Liver (tissue), 9 donors: Measurements from ENCODE around the gene TTC12. TPM values are rescaled to one million over a fixed set of nuclear protein-coding genes. Genes with fewer than 3 reads are reported as not detected.

Source experiments
- DNase-seq: peaks from one replicate; pipeline ENCODE4 v3.0.0-alpha.2; 2017; ENCODE audit warnings: low spot score
- H3K27ac ChIP-seq, 2 donors: one replicate each; pipeline ENCODE4 v1.7.0; 2013; ENCODE audit warnings: inconsistent platforms in 2 of 2, low read length in 2 of 2, control low read depth in 1 of 2, low read depth in 1 of 2, mild to moderate bottlenecking in 1 of 2
- H3K27me3 ChIP-seq, 4 donors: one replicate each; pipeline versions ENCODE4 v1.6.1 to v1.7.0; 2013; ENCODE audit warnings: low read length in 3 of 4, inconsistent platforms in 1 of 4, mild to moderate bottlenecking in 1 of 4, moderate library complexity in 1 of 4; ENCODE audit not compliant: control insufficient read depth in 4 of 4, insufficient read depth in 4 of 4
- H3K36me3 ChIP-seq, 4 donors: one replicate each; pipeline versions ENCODE4 v1.6.1 to v1.7.0; 2013; ENCODE audit warnings: low read length in 3 of 4, mild to moderate bottlenecking in 3 of 4, low read depth in 1 of 4, moderate library complexity in 1 of 4; ENCODE audit not compliant: control insufficient read depth in 4 of 4, insufficient read depth in 3 of 4
- H3K4me1 ChIP-seq, 4 donors: one replicate each; pipeline versions ENCODE4 v1.6.1 to v1.7.0; 2013; ENCODE audit warnings: low read length in 3 of 4, mild to moderate bottlenecking in 3 of 4, moderate library complexity in 1 of 4; ENCODE audit not compliant: control insufficient read depth in 4 of 4, insufficient read depth in 4 of 4
- H3K4me3 ChIP-seq, 3 donors: one replicate each; pipeline versions ENCODE4 v1.6.1 to v1.7.0; 2013; ENCODE audit warnings: low read length in 3 of 3, control low read depth in 1 of 3, low read depth in 1 of 3, mild to moderate bottlenecking in 1 of 3
- H3K9ac ChIP-seq, 2 donors: one replicate each; pipeline ENCODE4 v1.7.0; 2013; ENCODE audit warnings: low read length in 2 of 2, mild to moderate bottlenecking in 2 of 2, moderate library complexity in 2 of 2, control low read depth in 1 of 2, low read depth in 1 of 2
- H3K9me3 ChIP-seq, 4 donors: one replicate each; pipeline versions ENCODE4 v1.6.1 to v1.7.0; 2013; ENCODE audit warnings: low read length in 3 of 4; ENCODE audit not compliant: control insufficient read depth in 4 of 4
- EGR1 ChIP-seq, 2 donors: IDR thresholded peaks; 2 replicates each; pipeline ENCODE4 v1.6.1; 2016 to 2018; ENCODE audit warnings: antibody characterized with exemption in 2 of 2, low read depth in 2 of 2
- FOXA1 ChIP-seq: IDR thresholded peaks from 2 replicates; pipeline ENCODE4 v1.6.1; 2016; ENCODE audit warnings: antibody characterized with exemption
- FOXA2 ChIP-seq: IDR thresholded peaks from 2 replicates; pipeline ENCODE4 v1.6.1; 2016; ENCODE audit warnings: antibody characterized with exemption
- GABPA ChIP-seq, 2 donors: IDR thresholded peaks in 1 of 2; conservative IDR thresholded peaks in 1 of 2; 2 replicates each; pipeline ENCODE4 v1.6.1; 2016; ENCODE audit warnings: antibody characterized with exemption in 2 of 2, mild to moderate bottlenecking in 1 of 2, moderate library complexity in 1 of 2
- HNF4A ChIP-seq, 2 donors: conservative IDR thresholded peaks; 2 replicates each; pipeline ENCODE4 v1.6.1; 2016; ENCODE audit warnings: antibody characterized with exemption in 2 of 2, mild to moderate bottlenecking in 2 of 2
- HNF4G ChIP-seq: IDR thresholded peaks from 2 replicates; pipeline ENCODE4 v1.6.1; 2016; ENCODE audit warnings: antibody characterized with exemption
- JUND ChIP-seq, 2 donors: IDR thresholded peaks; 2 replicates each; pipeline ENCODE4 v1.6.1; 2016; ENCODE audit warnings: antibody characterized with exemption in 2 of 2
- MAX ChIP-seq: IDR thresholded peaks from 2 replicates; pipeline ENCODE4 v1.6.1; 2016; ENCODE audit warnings: antibody characterized with exemption
- NR2F2 ChIP-seq: IDR thresholded peaks from 2 replicates; pipeline ENCODE4 v1.6.1; 2016; ENCODE audit warnings: antibody characterized with exemption
- RAD21 ChIP-seq, 2 donors: IDR thresholded peaks; 2 replicates each; pipeline ENCODE4 v1.6.1; 2016; ENCODE audit warnings: antibody characterized with exemption in 2 of 2, mild to moderate bottlenecking in 2 of 2
- RXRA ChIP-seq, 2 donors: IDR thresholded peaks; 2 replicates each; pipeline ENCODE4 v1.6.1; 2017 to 2018; ENCODE audit warnings: antibody characterized with exemption in 2 of 2, mild to moderate bottlenecking in 1 of 2
- SP1 ChIP-seq: IDR thresholded peaks from 2 replicates; pipeline ENCODE4 v1.6.1; 2018; ENCODE audit warnings: antibody characterized with exemption, mild to moderate bottlenecking
- TAF1 ChIP-seq: conservative IDR thresholded peaks from 2 replicates; pipeline ENCODE4 v1.6.1; 2016; ENCODE audit warnings: antibody characterized with exemption, mild to moderate bottlenecking
- YY1 ChIP-seq: IDR thresholded peaks from 2 replicates; pipeline ENCODE4 v1.6.1; 2016; ENCODE audit warnings: antibody characterized with exemption, mild to moderate bottlenecking
- WGBS: extraction: QIAGEN DNeasy Blood & Tissue Kit; methylation state at CpG from one replicate; pipeline ENCODE4 v1.1.7; 2013; 5-methylcytosine and 5-hydroxymethylcytosine counted together
- polyA plus RNA-seq, 2 donors: library from polyadenylated mRNA; stranded (reverse) in 1 of 2; unstranded in 1 of 2; fragments of 200-250 nt in 1 of 2; fragments of >200 nt in 1 of 2; fragmentation: Nextera tagmentation in 1 of 2; extraction: Ambion mirVana in 1 of 2; gene quantifications; one replicate each; pipeline versions ENCODE4 v1.2.1 to v1.2.3, GENCODE V29; 2013 to 2015
- total RNA-seq, 2 donors: library from RNA; depleted of rRNA; stranded (reverse); fragments of >200 nt; gene quantifications; one replicate each; pipeline ENCODE4 v1.2.3, GENCODE V29; 2014
- TF ChIP-seq, protein P1 (sequence below): IDR thresholded peaks from 2 replicates; pipeline ENCODE4 v1.6.1; 2016; ENCODE audit warnings: antibody characterized with exemption, mild to moderate bottlenecking
- TF ChIP-seq, protein P2 (sequence below): IDR thresholded peaks from 2 replicates; pipeline ENCODE4 v1.6.1; 2016; ENCODE audit warnings: antibody characterized with exemption
- TF ChIP-seq, protein P3 (sequence below): fragments of 150-350 bp; IDR thresholded peaks from 2 replicates; pipeline ENCODE4 v1.5.1; 2017; ENCODE audit warnings: improper control_type of control experiment, low read depth, low read length; ENCODE audit not compliant: missing input control
- donor health status: healthy.
- donor health status: healthy.
- donor health status: healthy.
- donor health status: healthy.
- donor health status: healthy.

Gene TTC12
- total and polyA plus RNA-seq, 4 donors: 2.8 to 9.0 (median 4.3) TPM

DNA sequence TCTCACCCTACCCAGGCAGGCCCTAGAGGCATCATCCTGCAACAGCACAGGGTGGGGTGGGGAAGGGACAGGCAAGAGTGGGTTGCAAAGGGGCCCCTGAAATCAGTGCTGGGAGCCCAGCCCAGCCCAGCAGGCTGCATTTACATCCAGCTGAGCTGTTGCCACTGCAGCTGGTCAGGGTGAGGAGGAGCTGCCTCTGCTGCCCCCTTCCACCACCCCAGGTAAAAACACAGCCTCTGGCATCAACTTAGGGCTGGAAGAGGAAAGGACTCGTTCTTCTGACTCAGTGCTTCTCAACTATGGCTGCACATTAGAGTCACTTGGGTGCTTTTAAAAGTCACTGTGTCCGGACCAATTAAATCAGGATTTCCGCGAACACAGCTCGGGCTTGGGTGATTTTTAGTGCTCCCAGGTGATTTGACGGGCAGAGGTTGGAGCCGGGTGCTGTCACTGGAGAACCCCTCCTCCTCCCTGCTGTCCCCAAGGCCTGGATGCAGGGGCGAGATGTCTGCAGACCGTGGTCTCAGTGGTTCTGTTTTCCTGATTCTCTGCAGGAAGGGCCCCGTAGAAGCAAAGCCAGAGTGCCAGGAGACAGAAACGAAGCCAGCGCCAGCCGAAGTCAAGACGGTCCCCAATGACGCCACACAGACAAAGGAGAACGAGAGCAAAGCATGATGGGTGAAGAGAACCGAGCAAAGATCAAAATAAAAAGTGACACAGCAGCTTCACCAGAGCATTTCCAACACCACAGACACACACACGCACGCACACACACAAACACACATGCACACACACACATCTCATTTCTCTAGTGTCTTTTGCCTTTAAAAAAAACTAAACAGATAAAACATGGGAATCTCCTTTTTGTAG is 39.4 kb upstream of the TTC12 start:
- Histone ChIP-seq H3K27ac (peak overlapping the region in 1 of 2 donors; percentile 32), H3K36me3 (no peaks in the 10 kb centered on the region), H3K27me3 (no peaks in the 10 kb centered on the region), H3K4me3 (peak overlapping the region in 1 of 3 donors; percentile 18), H3K9ac (peak overlapping the region in 1 of 2 donors; percentile 68), H3K9me3 (no peaks in the 10 kb centered on the region), H3K4me1 (no peaks in the 10 kb centered on the region)
- WGBS: 77% methylated on average over 19 of the region's 19 CpGs
- no peak for DNase-seq
- TF ChIP-seq YY1: peak; percentile 33
- no peak for TF ChIP-seq HNF4G
- TF ChIP-seq HNF4A (conservative IDR thresholded peaks at IDR 0.05): peak in 1 of 2 donors; percentile 37
- peak in 1 of 2 donors; percentile 12 for TF ChIP-seq RXRA (IDR thresholded peaks at IDR 0.05)
- TF ChIP-seq, protein P1, sequence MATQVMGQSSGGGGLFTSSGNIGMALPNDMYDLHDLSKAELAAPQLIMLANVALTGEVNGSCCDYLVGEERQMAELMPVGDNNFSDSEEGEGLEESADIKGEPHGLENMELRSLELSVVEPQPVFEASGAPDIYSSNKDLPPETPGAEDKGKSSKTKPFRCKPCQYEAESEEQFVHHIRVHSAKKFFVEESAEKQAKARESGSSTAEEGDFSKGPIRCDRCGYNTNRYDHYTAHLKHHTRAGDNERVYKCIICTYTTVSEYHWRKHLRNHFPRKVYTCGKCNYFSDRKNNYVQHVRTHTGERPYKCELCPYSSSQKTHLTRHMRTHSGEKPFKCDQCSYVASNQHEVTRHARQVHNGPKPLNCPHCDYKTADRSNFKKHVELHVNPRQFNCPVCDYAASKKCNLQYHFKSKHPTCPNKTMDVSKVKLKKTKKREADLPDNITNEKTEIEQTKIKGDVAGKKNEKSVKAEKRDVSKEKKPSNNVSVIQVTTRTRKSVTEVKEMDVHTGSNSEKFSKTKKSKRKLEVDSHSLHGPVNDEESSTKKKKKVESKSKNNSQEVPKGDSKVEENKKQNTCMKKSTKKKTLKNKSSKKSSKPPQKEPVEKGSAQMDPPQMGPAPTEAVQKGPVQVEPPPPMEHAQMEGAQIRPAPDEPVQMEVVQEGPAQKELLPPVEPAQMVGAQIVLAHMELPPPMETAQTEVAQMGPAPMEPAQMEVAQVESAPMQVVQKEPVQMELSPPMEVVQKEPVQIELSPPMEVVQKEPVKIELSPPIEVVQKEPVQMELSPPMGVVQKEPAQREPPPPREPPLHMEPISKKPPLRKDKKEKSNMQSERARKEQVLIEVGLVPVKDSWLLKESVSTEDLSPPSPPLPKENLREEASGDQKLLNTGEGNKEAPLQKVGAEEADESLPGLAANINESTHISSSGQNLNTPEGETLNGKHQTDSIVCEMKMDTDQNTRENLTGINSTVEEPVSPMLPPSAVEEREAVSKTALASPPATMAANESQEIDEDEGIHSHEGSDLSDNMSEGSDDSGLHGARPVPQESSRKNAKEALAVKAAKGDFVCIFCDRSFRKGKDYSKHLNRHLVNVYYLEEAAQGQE: peak; percentile 20
- TF ChIP-seq NR2F2: no peak

- TF ChIP-seq HNF4A (conservative IDR thresholded peaks at IDR 0.05) (peak in 1 of 2 donors; percentile 11), EGR1 (IDR thresholded peaks at IDR 0.05; ENCODE audit: low read depth in 2 of 2) (no peak)
- peak overlapping the region in 1 of 2 donors; percentile 68 for H3K9ac ChIP-seq
- no peaks in the 10 kb centered on the region for H3K36me3 ChIP-seq
- H3K27ac ChIP-seq: peak overlapping the region in 1 of 2 donors; percentile 32
- no peak for DNase-seq
- 56% methylated on average over 7 of the region's 7 CpGs for WGBS
- no peaks in the 10 kb centered on the region for H3K4me1 ChIP-seq
- H3K4me3 ChIP-seq: peak overlapping the region in 1 of 3 donors; percentile 3
- H3K9me3 ChIP-seq: no peaks in the 10 kb centered on the region
- no peaks in the 10 kb centered on the region for H3K27me3 ChIP-seq
These were observed 38.8 kb upstream of the TTC12 start for GRCh38 chr11:113275602-113276001.

DNA sequence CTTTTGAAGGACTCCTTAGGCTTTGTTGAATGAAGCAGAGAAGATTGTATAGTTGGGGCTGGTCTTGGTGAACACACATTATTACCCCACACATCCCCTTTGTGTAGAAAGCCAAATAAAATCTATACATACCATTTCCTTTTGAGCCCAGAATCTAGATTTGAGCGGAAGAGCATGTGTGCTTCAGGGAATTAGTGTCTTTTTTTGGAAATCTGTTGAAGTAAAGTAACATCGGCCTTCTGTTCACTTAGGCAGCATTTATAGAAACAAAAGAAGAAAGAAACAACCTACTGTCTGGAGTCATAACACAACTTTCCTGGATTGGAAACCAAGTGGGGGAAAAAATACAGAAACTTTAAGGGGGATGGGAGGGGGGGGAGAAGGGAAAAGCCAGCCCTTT is 37.9 kb upstream of the TTC12 start:
- Histone ChIP-seq H3K9ac (peak overlapping the region in 1 of 2 donors; percentile 36), H3K27me3 (no peaks in the 10 kb centered on the region), H3K27ac (no peak overlapping the region), H3K36me3 (no peaks in the 10 kb centered on the region), H3K4me3 (no peak overlapping the region), H3K4me1 (no peaks in the 10 kb centered on the region), H3K9me3 (no peaks in the 10 kb centered on the region)
- no peak for DNase-seq
- WGBS: 94% methylated on average over 2 of the region's 2 CpGs
- TF ChIP-seq YY1: no peak
- TF ChIP-seq GABPA (IDR thresholded peaks at IDR 0.05 in 1 of 2, conservative IDR thresholded peaks at IDR 0.05 in 1 of 2): no peak
- TF ChIP-seq HNF4G: no peak
- no peak for TF ChIP-seq FOXA1
- no peak for TF ChIP-seq NR2F2
- no peak for TF ChIP-seq FOXA2
- TF ChIP-seq, protein P1: no peak
- TF ChIP-seq SP1: no peak
- TF ChIP-seq JUND (IDR thresholded peaks at IDR 0.05): no peak
- no peak for TF ChIP-seq RAD21 (IDR thresholded peaks at IDR 0.05)
- TF ChIP-seq, protein P2, sequence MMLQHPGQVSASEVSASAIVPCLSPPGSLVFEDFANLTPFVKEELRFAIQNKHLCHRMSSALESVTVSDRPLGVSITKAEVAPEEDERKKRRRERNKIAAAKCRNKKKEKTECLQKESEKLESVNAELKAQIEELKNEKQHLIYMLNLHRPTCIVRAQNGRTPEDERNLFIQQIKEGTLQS: no peak
- TF ChIP-seq, protein P3, sequence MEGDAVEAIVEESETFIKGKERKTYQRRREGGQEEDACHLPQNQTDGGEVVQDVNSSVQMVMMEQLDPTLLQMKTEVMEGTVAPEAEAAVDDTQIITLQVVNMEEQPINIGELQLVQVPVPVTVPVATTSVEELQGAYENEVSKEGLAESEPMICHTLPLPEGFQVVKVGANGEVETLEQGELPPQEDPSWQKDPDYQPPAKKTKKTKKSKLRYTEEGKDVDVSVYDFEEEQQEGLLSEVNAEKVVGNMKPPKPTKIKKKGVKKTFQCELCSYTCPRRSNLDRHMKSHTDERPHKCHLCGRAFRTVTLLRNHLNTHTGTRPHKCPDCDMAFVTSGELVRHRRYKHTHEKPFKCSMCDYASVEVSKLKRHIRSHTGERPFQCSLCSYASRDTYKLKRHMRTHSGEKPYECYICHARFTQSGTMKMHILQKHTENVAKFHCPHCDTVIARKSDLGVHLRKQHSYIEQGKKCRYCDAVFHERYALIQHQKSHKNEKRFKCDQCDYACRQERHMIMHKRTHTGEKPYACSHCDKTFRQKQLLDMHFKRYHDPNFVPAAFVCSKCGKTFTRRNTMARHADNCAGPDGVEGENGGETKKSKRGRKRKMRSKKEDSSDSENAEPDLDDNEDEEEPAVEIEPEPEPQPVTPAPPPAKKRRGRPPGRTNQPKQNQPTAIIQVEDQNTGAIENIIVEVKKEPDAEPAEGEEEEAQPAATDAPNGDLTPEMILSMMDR: no peak
- no peak for TF ChIP-seq TAF1
- no peak for TF ChIP-seq HNF4A (conservative IDR thresholded peaks at IDR 0.05)
- TF ChIP-seq MAX: no peak
